HG03469 (cell line): Measurements from ENCODE around the gene GMDS.

Source experiments
- ATAC-seq: cut with Tn5 transposase; IDR thresholded peaks from one replicate; pipeline ENCODE4 v1.9.1; 2021; ENCODE audit warnings: mild to moderate bottlenecking, moderate library complexity, moderate number of reproducible peaks; ENCODE audit not compliant: unreplicated experiment

Gene GMDS

GRCh38 chr6:2047855-2048254, 197.6 kb downstream of the GMDS start:
- no peak for ATAC-seq

GRCh38 chr6:2044192-2044591, 201.2 kb downstream of the GMDS start:
- no peak for ATAC-seq

- no peak for ATAC-seq
Measured at GRCh38 chr6:2042956-2043648, 202.3 kb downstream of the GMDS start.

- no peak for ATAC-seq
Measured at GRCh38 chr6:2038092-2038491, 207.3 kb downstream of the GMDS start.

GRCh38 chr6:2037237-2037926, 208.0 kb downstream of the GMDS start:
- ATAC-seq = no peak

GRCh38 chr6:2036710-2037023, 208.7 kb downstream of the GMDS start:
- ATAC-seq = no peak

- no peak for ATAC-seq
Measured at GRCh38 chr6:2035826-2036709, 209.3 kb downstream of the GMDS start.

GRCh38 chr6:2035046-2035445, 210.4 kb downstream of the GMDS start:
- no peak for ATAC-seq

- no peak for ATAC-seq
Measured at GRCh38 chr6:2034256-2034655, 211.1 kb downstream of the GMDS start.

GRCh38 chr6:2033544-2033943, 211.9 kb downstream of the GMDS start:
- no peak for ATAC-seq

- no peak for ATAC-seq
Measured at GRCh38 chr6:2030682-2031244, 214.6 kb downstream of the GMDS start.

GRCh38 chr6:2029952-2030351, 215.5 kb downstream of the GMDS start:
- no peak for ATAC-seq

- ATAC-seq = no peak
Measured at GRCh38 chr6:2029130-2029794, 216.1 kb downstream of the GMDS start.

- ATAC-seq = peak; percentile 40
Measured at GRCh38 chr6:2028457-2029038, 216.9 kb downstream of the GMDS start.

GRCh38 chr6:2026133-2026532, 219.3 kb downstream of the GMDS start:
- ATAC-seq = no peak

GRCh38 chr6:2021713-2022125, 223.7 kb downstream of the GMDS start:
- no peak for ATAC-seq

GRCh38 chr6:2020909-2021308, 224.5 kb downstream of the GMDS start:
- no peak for ATAC-seq

- no peak for ATAC-seq
Measured at GRCh38 chr6:2019051-2019450, 226.4 kb downstream of the GMDS start.

GRCh38 chr6:2016040-2016439, 229.4 kb downstream of the GMDS start:
- ATAC-seq = no peak

- ATAC-seq = no peak
Measured at GRCh38 chr6:2008383-2008976, 236.9 kb downstream of the GMDS start.
